WERI-Rb-1 (cell line): ENCODE results near the gene TFDP1.

Source experiments
- DNase-seq: peaks from one replicate; pipeline ENCODE4 v3.0.0-alpha.2; 2020
- H3K27ac ChIP-seq: fragments of 250-450 bp; sonication (Bioruptor Pico); 2 replicates; pipeline ENCODE4 v1.5.1; 2020; ENCODE audit warnings: mild to moderate bottlenecking, moderate library complexity
- H3K27me3 ChIP-seq: fragments of 250-450 bp; sonication (Bioruptor Pico); 2 replicates; pipeline ENCODE4 v1.5.1; 2021; ENCODE audit warnings: mild to moderate bottlenecking, low read depth, moderate library complexity; ENCODE audit not compliant: insufficient read depth, severe bottlenecking
- H3K36me3 ChIP-seq: fragments of 250-450 bp; sonication (Bioruptor Pico); 2 replicates; pipeline ENCODE4 v1.5.1; 2020; ENCODE audit warnings: mild to moderate bottlenecking, moderate library complexity
- H3K4me3 ChIP-seq: 2 replicates; pipeline ENCODE4 v1.5.1; 2011; ENCODE audit warnings: low read depth, mild to moderate bottlenecking, control low read depth, low read length
- H3K9me3 ChIP-seq: fragments of 250-450 bp; sonication (Bioruptor Pico); 2 replicates; pipeline ENCODE4 v1.5.1; 2021; ENCODE audit warnings: mild to moderate bottlenecking, moderate library complexity; ENCODE audit not compliant: severe bottlenecking
- TF ChIP-seq, protein P1 (sequence below): IDR thresholded peaks from 2 replicates; pipeline ENCODE4 v1.5.1; 2011; ENCODE audit warnings: low read depth, mild to moderate bottlenecking, control low read depth, inconsistent platforms, low read length

Gene TFDP1

GRCh38 chr13:113552079-113552478 is 32.5 kb upstream of the TFDP1 start:
- TF ChIP-seq, protein P1, sequence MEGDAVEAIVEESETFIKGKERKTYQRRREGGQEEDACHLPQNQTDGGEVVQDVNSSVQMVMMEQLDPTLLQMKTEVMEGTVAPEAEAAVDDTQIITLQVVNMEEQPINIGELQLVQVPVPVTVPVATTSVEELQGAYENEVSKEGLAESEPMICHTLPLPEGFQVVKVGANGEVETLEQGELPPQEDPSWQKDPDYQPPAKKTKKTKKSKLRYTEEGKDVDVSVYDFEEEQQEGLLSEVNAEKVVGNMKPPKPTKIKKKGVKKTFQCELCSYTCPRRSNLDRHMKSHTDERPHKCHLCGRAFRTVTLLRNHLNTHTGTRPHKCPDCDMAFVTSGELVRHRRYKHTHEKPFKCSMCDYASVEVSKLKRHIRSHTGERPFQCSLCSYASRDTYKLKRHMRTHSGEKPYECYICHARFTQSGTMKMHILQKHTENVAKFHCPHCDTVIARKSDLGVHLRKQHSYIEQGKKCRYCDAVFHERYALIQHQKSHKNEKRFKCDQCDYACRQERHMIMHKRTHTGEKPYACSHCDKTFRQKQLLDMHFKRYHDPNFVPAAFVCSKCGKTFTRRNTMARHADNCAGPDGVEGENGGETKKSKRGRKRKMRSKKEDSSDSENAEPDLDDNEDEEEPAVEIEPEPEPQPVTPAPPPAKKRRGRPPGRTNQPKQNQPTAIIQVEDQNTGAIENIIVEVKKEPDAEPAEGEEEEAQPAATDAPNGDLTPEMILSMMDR = no peak
- H3K9me3 ChIP-seq = no peaks in the 10 kb centered on the region
- peak; percentile 7 for DNase-seq
- no peaks in the 10 kb centered on the region for H3K27me3 ChIP-seq
- H3K36me3 ChIP-seq = peaks cover 57% of the 10 kb centered on the region
- H3K27ac ChIP-seq = no peak overlapping the region
- H3K4me3 ChIP-seq = no peak overlapping the region

- H3K4me3 ChIP-seq = no peak overlapping the region
- no peaks in the 10 kb centered on the region for H3K9me3 ChIP-seq
- peak; percentile 6 for DNase-seq
- H3K27me3 ChIP-seq = no peaks in the 10 kb centered on the region
- H3K27ac ChIP-seq = no peak overlapping the region
- H3K36me3 ChIP-seq = peaks cover 52% of the 10 kb centered on the region
- TF ChIP-seq, protein P1 = no peak
Observed at GRCh38 chr13:113552786-113553434, 31.6 kb upstream of the TFDP1 start.

DNA sequence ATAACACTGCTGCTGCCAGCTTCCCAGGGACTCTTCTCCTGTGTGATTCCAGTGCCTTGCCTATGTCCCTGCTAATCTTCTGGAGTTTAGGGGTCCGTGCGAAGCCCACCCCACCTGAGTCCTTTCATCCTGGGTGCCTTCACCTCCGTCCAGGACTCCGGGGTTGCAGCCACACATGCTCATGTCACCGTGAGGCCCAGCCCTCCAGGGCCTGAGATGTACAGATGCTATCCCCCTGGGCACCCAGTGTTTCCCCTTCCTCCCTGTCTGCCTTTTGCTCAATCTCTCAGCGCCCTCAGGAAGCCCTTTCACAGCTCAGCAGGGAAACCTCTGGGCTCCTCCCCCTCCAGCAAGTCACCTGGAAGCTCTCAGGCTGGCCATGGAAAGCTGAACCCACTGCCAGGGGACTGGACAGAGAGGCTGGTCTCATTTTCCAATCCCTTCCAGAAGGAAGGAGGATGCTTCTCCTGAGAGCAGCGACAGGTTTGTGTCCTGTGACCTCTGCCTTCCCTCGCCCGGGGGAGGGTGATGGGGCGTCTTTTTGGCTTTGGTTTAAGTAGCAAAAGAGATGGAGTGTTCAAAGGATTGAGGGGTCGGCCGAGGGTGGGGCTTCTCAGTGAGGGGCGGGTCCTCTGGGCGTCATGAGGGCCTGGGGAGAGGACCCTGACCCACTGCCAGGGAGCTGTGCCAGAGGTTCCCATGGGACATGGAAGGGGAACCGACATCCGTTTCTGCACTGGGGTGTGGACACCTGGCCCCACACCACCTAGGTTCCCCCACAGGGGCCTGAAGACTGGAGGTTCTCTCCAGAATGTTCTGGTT is 30.8 kb upstream of the TFDP1 start:
- H3K4me3 ChIP-seq = no peak overlapping the region
- H3K36me3 ChIP-seq = peaks cover 44% of the 10 kb centered on the region
- no peaks in the 10 kb centered on the region for H3K27me3 ChIP-seq
- peak; percentile 18 for DNase-seq
- no peak overlapping the region for H3K27ac ChIP-seq
- TF ChIP-seq, protein P1 = no peak
- no peaks in the 10 kb centered on the region for H3K9me3 ChIP-seq

GRCh38 chr13:113554333-113554700 is 30.2 kb upstream of the TFDP1 start:
- Histone ChIP-seq H3K9me3 (no peaks in the 10 kb centered on the region), H3K27ac (no peak overlapping the region), H3K36me3 (peaks cover 39% of the 10 kb centered on the region), H3K27me3 (no peaks in the 10 kb centered on the region), H3K4me3 (no peak overlapping the region)
- TF ChIP-seq, protein P1 = no peak
- no peak for DNase-seq

- H3K9me3 ChIP-seq = no peaks in the 10 kb centered on the region
- peaks cover 37% of the 10 kb centered on the region for H3K36me3 ChIP-seq
- no peaks in the 10 kb centered on the region for H3K27me3 ChIP-seq
- no peak overlapping the region for H3K27ac ChIP-seq
- no peak overlapping the region for H3K4me3 ChIP-seq
- TF ChIP-seq, protein P1 = no peak
- DNase-seq = peak; percentile 6
Observed at GRCh38 chr13:113555141-113555540, 29.4 kb upstream of the TFDP1 start.
